Hematopoietic multipotent progenitor cell treated with erythropoietin and hydrocortisone succinate and interleukin-3 and kit ligand, for 15 days (in vitro differentiated cells): Measurements from ENCODE around the gene GLOD4.
"Not testable (repeated sequence)": the region's sequence is repeated elsewhere in the genome, so short reads cannot be mapped to it uniquely, and the experiment has no call there.

Experiments used
- DNase-seq: peaks from one replicate; pipeline ENCODE4 v3.0.0-alpha.2; 2015; ENCODE audit warnings: low spot score

GLOD4 gene

DNA sequence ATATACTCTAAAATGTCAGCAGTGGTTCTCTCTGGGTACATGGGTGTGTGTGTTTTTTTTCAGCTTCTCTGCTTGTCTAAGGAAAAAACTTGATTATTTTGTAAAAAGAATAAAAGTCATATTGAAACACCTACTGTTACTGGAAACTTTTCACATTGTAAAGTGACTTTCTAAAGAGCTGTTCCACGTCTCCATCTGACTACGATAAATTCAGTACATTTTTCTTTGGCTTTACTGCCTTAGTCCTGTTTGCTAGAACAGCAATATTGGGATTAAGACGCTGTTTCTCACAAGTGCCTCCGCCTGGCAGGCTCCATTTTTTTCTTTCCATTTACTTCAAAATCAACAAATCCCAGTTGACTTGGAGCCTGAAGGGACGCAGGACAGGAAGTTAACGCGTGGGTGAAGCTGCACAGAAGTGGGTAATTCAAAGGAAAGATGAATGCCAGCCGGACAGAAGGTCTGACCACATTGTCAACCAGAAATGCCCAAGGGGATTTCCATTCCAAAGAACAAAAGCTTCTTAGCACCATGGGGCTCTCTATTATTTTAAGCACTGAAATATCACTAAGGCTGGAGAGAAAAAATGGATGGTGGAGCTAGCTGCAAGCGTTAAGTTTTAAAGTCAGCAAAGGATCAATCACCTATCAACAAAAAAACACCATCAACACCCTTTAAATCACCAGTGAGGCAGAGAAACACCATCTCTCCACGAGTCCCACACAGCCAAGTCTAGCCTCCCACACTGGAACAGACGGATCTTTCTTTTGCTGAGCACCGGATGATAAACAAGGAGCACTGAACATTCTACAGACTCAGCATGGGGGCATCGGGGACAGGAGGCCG lies 8.4 kb downstream of the GLOD4 start:
- DNase-seq, result no peak

DNA sequence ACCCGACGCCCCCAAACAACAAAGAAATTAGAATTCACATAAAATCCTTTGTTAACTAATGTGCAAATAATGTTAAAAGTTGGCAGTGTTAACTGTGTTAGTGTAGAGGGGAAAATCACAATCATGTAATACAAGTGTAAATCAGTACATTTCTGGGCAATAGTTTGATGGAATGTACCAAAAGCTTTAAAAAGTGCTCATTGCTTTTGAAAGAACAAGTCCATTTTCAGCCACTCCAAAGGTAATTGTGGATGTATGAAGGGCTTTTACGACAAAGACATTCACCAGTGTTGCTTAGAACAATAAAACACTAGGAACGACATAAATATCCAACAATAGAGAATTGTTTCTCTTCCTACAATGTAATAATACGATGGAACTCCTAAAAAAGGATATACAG lies 9.1 kb downstream of the GLOD4 start:
- no peak for DNase-seq

DNA sequence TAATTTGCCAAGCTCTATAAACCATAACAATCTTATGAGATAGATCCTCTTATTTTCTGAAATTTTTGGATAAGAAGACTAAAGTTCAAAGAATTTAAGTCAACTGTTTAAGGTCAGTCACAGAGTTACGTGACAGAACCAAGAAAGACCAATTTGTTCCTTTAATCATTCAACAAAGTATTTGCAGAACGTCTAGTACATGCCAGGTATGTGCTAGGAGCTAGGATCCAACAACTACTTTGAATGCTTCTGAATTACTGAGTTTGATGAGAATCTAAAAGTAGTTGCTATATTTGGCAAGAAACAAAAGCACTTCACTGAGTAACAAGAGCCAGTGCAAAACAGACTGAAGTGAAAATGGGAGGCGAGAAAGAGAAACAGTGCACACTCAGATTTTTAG lies 15.0 kb downstream of the GLOD4 start:
- DNase-seq, result no peak

DNA sequence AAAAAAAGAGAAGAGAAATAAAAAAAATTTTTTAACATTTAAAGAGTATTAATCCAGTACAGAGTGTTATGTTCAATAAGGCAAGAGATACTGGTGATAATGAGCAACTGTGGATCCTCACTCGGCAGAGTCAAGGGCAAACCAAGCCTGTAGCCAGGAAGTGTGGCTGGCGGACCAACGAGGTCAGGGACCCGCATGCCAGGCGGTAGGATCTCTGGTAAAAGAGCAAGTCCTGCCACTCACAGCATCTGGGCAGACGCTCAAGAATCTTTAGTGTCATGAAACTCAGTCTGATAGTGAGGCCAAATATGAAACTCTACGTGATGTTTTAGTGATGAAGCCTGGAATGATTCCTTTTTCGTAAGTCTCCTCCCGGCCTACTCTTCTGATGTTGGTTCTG lies 21.7 kb downstream of the GLOD4 start:
- no peak for DNase-seq

DNA sequence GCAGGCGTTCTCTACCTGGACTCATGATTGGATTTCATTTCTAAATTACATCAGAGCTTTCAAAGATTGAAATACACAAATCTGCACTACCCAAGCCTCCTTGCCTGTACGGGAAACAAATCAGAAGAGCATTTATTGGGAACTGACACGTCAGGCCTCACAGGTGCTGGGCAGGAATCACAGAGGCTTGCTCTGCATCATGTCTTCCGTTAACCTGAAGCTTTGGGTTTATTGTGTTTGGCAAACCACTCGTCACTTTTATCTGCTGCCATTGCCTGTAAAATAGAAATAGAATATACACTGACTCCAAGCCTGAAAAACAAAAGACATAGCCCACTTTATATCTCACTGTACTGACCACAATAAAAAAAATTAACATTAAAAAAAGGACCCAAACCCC lies 22.1 kb downstream of the GLOD4 start:
- no peak for DNase-seq

DNA sequence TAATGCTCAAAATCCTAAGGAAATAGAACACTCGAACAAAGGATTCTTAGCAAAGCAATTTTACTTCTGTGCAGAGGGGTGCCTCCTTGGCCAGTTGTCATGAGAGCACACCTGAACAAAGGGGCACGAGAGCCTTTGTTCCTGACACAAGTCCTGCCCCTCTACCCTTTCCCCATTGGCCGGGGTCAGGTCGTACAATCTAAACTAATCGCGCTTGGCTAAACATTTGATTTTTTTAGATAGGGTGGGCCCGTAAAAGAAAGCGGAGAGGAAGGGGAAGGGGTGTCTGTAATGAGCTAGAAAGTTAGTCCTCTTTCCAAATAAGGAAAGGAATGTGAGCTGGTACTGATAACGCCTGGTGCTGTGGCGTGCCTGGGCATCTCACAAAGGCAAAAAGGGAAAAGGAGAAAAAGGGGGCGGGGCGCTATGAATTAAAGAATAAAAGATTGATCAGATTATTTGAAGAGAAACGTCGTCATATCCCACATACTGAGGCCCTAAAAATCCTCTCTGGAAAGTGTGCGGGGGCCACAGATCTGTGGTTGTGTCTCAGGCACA lies 26.0 kb downstream of the GLOD4 start:
- DNase-seq, result not testable (repeated sequence)

DNA sequence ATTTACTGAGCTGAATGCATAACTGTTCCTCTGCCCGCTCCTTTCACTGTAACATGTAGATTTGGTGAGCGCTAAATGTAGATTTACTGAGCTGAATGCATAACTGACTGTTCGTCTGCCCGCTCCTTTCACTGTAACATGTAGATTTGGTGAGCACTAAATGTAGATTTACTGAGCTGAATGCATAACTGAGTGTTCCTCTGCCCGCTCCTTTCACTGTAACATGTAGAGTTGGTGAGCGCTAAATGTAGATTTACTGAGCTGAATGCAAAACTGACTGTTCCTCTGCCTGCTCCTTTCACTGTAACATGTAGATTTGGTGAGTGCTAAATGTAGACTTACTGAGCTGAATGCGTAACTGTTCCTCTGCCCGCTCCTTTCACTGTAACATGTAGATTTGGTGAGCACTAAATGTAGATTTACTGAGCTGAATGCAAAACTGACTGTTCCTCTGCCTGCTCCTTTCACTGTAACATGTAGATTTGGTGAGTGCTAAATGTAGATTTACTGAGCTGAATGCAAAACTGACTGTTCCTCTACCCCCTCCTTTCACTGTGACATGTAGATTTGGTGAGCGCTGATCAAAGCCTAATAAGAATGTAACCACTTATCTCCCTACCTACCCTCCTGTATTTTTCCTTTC lies 26.6 kb downstream of the GLOD4 start:
- DNase-seq, result not testable (repeated sequence)

DNA sequence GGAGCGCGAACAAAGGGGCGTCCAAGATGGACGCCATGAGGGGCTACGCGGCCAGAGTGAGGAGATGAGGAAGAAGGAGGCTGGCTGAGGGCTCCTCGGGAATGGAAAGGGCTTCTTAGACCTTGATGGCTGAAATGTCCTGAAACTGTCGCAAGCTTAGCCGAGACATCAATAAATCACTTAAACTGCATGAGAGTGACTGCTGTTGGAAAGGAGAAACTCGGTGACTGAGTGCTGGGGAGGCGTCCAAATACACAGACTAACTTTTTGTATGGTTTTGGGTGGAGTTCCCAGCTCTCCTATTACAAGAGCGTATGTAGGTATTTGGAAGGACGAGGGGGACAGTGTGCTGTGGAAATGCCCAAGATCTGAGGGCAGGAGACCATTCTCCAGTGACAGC lies 28.7 kb downstream of the GLOD4 start:
- DNase-seq, result no peak

DNA sequence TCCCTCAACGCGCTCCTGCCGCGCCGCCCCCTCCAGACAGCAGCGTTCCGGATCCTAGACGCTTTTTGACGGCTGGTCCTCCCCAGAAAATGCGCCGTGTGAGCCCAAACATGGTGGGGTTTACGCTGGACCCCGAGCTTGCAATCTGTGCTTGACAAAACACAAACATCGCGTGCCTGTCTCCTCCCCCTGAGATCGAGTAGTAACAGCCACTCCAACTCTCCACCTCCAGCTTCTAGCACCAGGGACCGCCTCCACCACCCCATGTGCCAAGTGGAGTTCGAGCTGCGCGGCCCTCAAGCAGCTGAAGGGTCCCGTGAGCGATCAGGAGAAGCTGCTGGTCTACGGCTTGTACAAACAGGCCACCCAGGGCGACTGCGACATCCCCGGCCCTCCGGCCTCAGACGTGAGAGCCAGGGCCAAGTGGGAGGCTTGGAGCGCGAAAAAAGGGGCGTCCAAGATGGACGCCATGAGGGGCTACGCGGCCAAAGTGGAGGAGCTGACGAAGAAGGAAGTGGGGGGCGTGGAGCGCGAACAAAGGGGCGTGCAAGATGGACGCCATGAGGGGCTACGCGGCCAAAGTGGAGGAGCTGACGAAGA lies 29.4 kb downstream of the GLOD4 start:
- DNase-seq, result peak; percentile 23

DNA sequence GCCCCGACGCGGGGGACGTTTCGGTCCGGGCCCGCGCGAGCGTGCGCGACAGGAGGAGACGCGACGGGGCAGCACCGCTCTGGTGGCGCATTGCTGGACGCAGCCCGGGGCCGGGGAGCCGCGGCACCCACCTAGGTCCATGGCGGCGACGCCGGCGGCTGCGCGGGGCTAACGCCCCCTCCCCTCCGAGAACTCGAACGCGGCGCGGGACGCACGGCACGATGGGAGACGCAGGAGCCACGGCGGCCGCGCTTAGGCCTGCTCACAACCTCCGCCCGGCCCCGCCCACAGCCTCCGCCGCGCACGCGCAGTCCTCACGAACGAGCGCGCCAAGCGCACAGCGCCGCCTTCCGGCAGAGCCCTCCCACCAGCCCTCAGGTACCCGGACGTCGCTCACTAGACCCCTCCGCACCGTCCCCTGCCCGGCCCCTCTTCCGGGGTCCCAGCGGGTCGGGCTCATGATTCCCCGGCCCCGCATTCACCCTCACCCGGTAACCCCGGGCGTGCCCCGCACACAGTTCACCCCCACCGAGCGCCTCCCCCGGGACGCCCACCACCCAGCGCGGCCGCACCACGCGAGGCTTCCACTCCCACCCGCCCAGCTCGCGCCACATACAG lies 30.0 kb downstream of the GLOD4 start, which contains the start of gene GEMIN4:
Gene GEMIN4 (minus strand): TSS at position 263 of the 618 bp plus-strand sequence. CDS start 122 bp downstream, at position 141.
- DNase-seq, result peak; percentile 90

DNA sequence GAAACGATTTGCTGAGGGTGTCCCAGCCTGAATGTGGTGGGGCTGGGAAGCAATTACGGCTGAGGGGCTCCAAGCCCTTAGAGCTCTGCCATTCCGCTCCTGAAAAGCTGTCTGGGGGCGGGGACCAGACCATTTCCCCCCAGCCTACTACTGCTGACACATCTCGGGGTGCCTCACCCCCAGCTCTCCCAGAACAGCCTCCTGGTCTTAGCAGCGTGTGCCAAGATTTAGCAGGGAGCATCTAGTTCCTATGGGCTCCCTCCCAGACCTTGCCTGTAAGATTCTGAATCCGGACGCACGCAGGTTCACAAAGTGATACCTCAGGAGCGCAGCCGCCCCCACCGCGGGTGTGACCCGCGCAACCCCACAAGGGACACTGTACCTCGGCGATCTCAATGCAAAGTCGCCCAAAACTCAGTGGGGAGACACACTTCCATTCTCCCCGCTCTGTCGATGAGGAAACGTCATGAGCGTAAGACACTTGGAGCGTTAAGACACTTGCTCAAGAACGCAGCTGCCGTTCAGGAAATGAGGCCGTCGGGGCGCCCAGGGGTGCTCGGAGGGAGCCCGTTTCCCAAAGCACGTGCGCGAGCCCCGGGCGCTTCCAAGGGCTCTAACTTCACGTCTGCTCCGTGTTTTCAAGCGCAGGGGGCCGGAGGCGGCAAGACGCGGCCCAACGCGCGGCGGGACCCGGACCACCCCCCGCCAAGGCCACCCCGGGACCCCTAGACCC lies 30.6 kb downstream of the GLOD4 start:
- peak; percentile 9 for DNase-seq

DNA sequence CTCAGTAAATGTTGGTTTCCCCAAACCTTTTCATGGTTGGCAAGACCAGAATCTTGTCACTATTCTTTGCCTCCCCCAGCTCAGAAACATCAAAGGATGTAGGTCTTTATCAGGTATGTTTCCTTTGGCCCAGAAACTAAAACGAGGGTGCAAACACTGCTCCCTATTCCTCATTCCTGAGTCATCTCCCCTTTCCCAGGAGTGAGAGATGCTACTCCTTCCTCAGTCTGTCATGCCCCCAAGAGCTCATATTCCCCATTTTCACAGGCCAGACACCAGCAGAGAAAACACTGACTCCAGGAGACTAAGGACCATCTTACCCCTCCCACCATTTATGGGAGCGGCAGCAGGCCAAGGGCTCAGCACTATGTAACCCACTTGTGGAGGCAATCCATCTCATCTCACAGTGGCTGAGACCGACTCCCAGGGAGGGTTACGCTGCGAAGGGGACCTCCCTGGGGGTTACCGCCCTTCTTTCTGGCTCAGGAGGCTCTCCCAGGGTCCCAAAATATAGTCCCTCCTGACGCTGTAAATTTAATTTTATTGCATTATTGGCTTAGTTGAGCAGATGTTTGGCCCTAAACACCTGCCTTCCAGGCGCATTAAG lies 31.5 kb downstream of the GLOD4 start:
- no peak for DNase-seq

DNA sequence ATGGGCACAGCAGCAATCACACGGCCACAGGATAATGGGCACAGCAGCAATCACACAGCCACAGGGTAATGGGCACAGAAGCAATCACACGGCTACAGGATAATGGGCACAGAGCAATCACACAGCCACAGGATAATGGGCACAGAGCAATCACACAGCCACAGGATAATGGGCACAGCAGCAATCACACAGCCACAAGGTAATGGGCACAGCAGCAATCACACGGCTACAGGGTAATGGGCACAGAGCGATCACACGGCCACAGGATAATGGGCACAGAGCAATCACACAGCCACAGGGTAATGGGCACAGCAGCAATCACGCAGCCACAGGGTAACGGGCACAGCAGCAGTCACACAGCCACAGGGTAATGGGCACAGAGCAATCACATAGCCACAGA lies 32.7 kb downstream of the GLOD4 start:
- DNase-seq, result not testable (repeated sequence)

DNA sequence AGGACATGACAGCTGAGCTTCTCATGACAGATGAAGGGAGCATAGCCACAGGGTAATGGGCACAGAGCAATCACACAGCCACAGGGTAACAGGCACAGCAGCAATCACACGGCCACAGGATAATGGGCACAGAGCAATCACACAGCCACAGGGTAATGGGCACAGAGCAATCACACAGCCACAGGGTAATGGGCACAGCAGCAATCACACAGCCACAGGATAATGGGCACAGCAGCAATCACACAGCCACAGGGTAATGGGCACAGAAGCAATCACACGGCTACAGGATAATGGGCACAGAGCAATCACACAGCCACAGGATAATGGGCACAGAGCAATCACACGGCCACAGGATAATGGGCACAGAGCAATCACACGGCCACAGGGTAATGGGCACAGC lies 33.5 kb downstream of the GLOD4 start:
- DNase-seq, result not testable (repeated sequence)

DNA sequence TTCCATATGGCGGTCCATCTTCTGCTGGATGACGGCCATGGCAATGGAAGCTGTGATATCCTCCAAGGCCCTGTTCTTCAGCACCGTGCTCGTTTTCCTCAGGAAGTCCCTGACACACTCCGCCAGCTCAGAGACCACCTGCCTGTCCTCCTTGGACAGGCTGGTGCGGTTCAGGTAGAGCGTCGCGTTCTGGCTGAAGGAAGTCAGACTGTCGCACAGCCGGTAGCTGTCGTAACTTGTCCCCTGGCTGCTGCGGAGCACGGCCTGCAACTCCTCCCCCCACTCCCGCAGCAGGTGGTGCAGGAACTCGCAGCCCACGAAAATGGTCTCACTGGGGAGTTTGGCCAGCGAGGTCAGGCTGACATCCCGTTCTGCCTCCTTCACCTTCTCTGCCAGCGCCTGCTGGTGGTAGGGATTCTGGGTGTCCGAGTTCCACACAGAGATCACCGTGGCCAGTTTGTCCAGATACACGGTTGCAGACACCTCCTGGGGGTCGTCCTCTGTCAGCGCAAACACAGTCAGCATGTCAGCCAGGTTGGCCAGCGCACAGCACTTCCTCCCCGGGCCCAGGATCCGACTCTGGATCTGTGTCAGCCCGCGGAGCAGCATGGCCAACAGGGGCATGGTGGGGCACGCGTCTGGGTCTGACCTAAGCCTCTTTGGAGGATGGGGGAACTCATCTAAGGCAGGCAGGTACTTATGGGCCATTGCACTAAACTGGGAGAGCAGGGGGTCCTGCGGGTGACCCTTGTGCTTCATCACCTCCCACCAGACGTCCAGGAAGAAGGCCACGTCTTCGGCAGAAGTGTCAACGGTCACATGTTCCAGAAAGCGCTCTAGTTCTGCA lies 35.1 kb downstream of the GLOD4 start:
- no peak for DNase-seq

DNA sequence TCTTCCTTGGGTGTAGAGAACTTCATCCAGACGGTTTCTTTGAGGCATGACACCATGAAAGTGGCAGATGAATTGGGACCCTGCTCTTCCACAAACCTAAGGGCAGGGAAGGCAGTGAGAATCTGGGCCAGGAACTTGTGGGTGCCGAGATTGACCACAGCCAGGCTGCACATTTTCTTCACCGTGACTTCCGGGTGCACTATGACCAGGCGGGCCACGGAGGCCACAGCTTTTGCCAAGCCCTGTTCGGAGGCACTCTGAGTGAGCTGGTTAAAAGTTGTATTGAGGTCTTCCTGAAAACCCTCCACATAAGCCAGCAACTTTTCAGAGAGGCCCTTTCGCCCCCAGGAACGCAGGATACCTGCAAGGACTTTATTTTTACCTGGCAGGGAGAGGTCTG lies 35.9 kb downstream of the GLOD4 start:
- no peak for DNase-seq

DNA sequence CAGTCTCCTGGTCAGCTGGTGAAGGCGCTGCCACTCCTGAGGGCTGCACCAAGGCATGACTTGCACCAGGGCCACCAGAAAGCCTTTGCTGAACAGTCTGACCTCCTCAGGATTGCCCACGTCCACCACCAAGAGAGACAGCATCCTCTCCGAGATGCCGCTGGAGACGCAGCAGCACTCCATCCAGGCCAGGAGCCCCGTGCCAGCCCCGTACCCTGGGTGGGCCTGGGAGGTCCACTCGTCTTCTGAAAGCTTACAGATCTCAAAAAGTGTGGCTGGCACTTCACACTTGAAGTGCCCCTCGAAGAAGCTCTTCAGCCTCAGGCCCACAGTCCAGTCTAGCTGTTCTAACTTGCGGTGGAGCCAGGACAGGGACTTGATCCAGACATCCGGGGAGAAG lies 36.7 kb downstream of the GLOD4 start:
- DNase-seq, result no peak

DNA sequence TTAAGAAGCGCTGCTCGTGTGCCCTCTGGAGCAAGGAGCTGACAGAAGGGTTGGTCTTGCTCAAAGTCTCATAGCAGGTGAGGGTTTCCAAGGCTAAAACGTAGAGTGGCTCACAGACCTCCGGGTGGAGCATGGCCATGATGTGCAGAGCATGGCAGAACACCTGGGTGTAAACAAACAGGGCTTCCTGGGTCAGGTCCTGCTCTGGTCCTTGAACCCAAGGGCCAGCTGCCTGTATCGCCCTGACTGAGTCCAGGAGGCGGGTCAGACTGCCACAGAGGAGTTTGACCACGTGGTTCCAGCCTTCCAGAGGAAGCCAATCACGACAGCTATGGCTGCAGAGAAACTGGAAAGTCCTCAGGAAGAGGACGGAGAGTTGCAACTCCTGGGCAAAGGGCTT lies 37.1 kb downstream of the GLOD4 start:
- no peak for DNase-seq

DNA sequence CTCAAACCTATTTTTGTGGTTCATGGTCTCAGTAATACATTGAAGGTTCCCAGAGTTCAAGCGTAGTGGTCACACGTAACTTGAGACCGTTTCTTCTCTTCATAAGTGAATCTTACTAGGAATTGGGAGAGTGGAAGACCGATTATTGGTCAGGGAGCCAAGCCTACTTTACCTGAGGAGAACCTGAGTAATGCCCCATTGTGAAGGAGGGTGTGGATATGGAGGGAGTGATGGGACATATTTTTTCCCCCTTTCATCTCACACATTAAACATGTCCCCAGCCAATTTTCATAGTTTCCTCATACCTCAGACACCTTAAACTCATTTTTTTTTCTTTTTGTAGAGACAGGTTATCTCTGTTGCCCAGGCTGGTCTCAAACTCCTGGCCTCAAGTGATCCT lies 38.9 kb downstream of the GLOD4 start:
- DNase-seq, result no peak

DNA sequence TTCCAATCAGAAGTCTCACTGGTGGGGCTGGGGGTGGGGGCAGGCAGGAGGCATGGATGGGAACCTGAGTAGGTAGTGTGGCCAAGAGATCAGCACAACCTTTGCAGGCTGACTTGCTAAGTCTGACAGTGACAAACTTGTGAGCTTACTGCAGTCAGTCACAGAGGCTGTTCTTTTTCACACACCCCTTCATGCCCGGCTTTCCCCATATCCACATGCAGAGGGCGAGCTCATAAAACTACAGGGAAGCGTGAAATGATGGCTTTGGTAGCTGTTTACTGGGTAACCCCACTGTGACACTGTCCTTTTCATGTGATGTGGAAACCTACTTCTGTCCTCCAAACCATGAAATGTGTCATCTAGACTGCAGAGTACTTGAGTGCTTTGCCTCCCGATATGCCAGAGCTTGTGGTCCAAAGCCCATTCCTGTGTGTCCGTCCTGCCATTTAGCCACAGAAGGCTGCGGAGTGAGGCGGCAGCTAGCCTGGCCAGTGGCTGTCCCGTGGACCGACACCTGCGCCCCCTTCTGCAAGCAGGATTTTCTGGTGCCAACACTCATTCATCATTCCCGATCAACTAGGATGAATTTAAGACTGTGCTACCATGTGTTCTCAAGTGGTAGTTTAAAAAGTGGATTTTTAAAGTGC lies 39.8 kb downstream of the GLOD4 start:
- DNase-seq, result no peak
